IPS DF 4.7 (cell line): Measurements from ENCODE around the gene PEPD.

Experiments used
- DNase-seq: peaks from one replicate; pipeline ENCODE4 v3.0.0-alpha.2; 2013; ENCODE audit warnings: low spot score; ENCODE audit errors: extremely low read depth

PEPD gene

GRCh38 chr19:33422369-33423180 lies 99.0 kb downstream of the PEPD start:
- no peak for DNase-seq

DNA sequence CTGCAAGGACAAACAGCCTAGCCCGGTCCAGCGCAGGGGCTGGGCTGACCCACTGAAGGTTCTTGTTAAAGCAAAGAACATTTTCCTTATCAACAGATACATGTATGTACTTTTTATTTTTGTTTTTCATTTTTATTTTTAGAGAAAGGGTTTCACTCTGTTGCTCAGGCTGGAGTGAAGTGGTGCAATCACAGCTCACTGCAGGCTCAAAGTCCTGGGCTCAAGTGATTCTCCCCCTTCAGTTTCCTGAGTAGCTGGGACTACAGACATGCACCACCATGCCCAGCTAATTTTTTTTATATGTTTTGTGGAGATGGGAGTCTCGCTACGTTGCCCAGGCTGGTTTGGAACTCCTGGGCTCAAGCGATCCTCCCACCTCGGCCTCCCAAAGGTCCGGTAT lies 100.2 kb downstream of the PEPD start:
- DNase-seq = no peak

DNA sequence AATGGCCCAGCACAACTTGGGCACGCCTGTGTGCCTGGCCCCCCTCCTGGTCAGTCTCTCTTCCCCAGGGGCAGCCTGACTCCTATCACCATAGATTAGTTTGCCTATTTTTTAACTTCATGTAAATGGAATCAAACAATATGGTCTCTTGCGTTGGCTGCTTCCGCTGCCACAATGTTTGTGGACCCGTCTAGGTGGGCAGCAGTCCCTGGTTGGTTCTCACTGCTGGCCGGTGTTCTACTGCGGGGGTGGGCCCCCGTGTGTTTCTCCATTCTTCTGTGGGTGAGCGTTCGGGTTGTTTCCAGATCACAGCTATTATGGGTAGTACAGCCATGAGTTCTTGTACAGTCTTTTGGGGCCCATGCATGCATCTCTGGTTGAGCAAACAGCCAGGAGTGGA lies 100.8 kb downstream of the PEPD start:
- DNase-seq = no peak

- no peak for DNase-seq
Measured at GRCh38 chr19:33419788-33420130, 101.8 kb downstream of the PEPD start.

DNA sequence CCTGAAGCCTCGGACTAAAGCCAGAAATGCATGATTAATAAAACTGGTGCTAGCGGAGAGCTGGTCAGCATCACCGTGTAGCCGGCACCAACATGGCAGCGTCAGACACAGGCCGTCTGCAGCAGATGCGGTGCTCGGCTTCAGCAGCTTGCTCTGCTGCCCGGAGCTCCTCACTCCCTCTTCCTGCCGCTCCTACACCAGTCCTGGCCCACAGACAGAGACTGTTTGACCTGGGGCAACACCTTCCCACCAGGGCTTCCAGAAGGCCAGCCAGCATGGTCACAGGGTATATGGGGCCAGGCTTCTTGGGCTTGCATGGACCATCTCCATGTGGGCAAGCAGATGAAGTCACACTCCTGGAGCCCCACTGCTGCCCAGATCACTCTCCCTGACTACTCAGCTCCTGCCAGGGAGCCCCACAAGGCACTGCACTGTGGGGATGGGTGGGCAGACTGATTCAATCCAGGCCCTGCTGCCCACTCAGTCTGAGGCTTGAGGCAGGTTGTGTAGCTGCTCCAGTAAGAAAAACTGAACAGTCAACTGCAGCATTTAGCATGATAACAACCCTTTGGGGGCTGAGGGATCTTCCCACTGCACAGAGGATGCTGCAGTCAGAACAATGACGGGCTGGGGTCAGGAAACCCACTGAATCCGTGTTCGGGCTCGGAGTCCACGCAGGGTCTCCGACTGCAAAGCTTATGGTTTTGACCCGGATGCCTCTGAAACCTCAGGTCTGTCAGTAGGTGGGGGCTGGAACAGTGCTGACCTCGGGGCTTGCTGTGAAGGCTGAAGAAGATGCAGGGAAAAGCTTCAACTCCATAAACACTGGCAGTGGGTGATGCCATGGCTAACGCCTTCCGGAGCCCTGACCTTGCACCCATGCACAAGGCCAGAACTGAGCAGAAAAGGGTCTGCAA lies 102.5 kb downstream of the PEPD start:
- DNase-seq = no peak

- DNase-seq = no peak
Measured at GRCh38 chr19:33418461-33418860, 103.1 kb downstream of the PEPD start.

DNA sequence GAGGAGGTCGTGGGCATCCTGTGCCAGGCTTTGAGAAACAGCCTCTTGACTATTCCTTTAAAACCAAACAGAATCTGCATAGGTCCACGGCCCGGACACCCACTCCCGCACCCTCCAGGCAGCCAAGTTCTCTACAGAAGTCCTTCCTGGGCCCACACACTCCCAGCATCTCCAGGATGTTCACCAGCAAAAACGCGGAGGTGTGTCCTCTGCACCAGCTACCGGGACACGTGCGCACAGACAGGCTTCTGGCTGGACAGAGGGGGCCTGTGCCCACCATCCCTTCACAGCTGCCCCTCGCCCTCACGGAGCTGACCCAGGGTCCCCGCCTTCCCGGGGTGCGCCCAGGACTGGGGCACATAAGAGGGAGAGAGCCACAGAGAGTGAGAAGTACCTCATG lies 103.8 kb downstream of the PEPD start:
- DNase-seq = no peak

DNA sequence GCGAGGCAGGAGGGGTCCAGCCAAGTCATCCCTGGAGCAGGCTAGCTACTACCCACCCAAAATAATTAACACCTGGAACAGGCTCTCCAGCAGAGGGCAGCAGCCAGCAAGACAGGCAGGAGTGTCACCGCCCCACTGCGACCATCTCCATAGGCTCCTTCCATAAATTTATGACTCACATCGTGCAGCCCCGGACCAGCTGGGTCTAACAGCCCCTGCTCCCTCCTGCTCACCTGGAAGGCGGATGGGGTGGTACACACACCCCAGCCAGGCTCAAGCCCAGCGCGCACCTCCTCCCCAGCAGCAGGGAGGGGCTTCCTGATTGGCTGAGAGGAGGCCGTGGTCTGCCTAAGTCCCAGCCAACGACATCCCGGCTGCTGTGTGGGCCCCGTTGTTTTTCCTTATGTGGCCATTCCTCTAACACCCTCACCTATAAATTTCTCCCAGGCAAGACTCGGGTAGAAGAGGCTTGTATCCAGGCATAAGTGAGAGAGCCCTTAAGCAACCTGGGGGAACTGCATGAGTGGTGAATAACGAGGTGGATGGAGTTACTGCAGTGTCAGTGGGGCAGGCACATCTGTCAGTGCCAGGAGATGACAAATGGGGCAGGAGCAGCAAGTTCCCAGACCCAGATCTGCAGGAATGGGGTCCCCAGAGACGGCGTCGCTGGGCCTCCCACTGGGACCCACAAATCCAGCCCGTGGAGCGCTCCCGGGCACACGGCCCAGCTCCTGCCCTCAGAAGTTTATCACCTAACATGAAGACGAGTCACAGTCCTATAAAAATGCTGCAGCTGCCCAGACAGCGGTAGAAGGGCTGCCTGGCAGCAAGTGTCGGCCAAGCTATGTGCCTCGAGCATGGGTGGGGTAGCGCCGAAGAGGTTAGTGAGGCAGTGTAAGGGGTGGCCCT lies 105.0 kb downstream of the PEPD start:
- DNase-seq = no peak

DNA sequence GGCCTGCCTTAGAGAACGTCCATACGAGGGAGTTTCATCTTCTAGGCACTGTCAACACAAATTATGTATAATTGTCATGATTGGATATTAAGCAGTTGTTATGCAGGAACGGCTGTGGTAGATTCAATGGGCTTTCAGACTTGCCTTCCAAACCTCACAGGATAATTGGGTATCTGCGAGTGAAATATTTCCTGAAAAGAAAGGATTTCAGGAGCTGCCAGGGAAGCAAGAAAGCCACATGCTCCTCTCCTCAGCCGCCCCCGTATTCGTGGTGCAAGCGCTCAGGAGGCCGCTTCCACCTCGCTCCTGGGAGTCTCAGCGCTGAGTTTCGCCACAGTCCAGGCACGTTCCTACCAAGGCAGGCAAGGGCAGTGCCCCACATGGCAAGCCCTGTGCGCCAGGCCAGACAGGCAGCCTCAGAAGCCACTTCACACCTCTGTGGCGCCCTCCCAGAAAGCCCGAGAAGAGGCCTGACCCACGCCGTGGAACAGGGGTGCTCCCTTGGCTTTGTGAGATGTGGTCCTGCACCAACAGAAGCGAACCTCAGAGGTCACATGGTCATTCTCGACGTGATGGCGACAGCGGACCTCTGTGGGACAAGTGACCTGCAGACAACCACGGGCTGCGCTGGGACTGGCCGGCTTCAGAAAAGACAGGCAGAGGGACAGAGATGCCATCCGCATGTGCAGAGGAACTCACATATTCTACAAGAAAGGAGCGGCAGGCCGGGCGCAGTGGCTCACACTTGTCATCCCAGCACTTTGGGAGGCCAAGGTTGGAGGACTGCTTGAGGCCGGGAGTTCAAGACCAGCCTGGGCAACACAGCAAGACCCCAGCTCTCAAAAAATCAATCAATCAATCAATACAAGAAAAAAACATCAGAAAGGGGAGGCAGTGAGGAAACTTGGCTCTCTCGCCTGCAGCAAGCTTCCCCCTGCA lies 106.7 kb downstream of the PEPD start:
- DNase-seq = no peak

DNA sequence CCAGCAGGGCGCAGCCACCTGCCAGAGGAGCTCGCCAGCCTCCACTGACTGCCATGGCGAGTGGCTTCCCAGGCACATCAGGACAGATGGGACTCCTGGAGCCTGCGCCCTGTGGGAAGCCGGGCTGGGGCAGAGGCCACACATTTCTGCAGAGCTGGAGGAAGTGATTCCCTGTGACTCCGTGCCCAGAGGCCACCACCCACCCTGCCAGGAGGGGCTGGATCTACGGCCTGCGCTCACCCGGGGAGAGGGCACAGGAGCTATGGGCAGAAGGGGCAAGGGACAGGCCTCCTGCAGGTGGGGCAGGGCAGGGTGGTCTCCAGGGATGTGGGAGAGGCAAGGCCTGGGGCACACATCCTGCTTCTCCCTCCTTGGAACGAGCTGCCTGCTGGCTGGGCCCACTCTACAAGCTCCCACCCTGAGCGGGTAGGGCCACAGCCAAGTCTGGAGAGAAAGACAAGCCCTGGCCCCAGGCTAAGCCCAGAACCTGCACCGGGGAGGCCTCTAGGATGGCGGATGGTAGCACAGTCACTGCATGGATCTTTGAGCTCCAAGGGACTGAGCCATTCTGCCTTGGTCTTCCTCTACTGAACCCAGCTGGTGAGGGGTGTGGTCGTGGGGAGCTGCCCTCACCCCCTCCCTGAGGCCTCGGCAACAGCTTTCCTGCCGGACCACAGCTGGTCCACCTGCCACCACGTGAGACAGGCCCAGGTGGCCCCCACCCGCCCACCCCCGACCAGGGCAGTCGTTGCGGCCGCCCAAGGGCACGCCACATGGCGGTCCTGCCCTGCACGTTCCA lies 107.5 kb downstream of the PEPD start:
- DNase-seq = no peak

DNA sequence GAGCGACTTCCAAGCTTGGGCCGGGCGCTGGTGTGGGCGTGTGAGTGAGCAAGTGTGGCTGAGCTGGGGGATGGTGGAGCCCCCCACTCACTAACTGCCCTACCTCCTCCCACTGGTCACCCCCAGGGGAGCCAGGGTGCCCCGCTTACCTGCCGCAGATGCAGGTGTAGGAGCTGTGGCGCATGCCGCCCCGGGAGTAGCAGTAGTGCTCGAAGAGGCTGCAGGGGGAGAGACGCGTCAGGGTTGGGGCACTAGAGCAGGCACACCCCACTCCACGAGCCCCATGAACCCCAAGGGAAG lies 108.2 kb downstream of the PEPD start:
- DNase-seq = no peak

DNA sequence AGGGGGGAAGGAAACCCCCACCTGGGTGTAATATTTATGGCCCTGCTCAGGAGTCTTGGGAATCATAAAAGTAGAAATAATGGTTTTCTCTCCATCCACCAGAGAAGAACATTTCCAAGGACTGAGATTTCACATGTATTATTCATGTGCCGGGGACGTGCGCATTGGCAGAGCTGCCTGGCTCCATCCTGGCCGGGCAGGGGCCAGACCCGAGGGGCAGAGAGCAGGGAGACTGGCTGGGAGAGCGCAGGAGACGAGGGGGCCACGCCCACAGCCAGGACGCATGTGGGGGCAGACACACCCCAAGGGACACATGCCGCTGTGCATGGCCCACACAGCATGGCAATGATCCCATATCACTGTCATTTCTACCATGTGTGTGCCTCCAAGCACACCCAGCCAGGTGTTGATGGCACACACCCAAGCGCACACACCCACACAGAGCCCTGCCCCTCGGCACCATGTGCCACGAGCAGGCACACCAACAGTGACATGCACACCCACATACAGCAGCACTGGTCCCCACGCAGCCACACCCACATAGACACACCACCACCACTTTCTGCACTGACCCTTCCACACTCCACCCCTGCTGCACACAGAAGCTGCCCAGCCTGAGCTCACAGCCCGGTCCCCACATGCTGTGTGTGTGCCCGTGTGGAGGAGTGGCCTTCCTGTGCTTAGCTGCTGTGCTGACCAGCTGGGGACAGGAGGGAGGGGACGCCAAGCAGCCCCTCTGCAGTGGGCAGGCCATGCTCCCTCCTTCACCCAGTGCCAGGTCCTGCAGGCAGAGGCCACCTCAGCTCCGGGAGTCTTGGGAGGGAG lies 108.8 kb downstream of the PEPD start:
- no peak for DNase-seq

DNA sequence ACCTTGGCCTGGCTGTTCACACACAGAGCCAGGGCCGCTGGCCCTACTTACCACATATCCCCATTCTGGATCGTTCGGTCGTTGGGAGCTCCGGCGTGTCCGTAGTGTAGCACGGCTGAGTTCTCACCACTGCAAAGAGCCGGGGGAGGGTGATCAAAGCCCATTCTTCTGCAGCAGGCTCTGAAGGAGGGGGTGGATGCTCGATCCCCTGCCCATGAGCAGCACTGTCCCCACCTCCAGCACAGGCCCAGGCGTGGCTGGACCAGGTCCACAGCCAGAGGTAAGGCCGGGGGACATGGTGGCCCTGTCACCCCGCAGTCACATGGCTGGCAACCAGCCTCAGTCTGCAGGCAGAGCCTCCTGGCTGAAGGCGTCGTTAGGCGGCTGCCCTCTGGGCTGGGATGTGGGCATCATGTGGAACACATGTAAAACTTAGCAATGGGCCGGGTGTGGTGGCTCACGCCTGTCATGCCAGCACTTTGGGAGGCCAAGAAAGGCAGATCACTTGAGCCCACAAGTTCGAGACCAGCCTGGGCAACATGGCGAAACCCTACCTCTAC lies 109.9 kb downstream of the PEPD start:
- DNase-seq = no peak

GRCh38 chr19:33410915-33411401 lies 110.6 kb downstream of the PEPD start:
- no peak for DNase-seq

- DNase-seq = no peak
Measured at GRCh38 chr19:33409906-33410685, 111.5 kb downstream of the PEPD start.

GRCh38 chr19:33408538-33409434 lies 112.8 kb downstream of the PEPD start:
- no peak for DNase-seq

GRCh38 chr19:33408116-33408515 lies 113.5 kb downstream of the PEPD start:
- no peak for DNase-seq
